GM19372 (cell line): ENCODE results near the gene NLRP6.
"Not testable (repeated sequence)": the region's sequence is repeated elsewhere in the genome, so short reads cannot be mapped to it uniquely, and the experiment has no call there.

Source experiments
- ATAC-seq: cut with Tn5 transposase; IDR thresholded peaks from one replicate; pipeline ENCODE4 v1.9.1; 2021; ENCODE audit warnings: mild to moderate bottlenecking, low read depth, moderate library complexity; ENCODE audit not compliant: unreplicated experiment

The NLRP6 gene

GRCh38 chr11:333616-334263 is 55.5 kb downstream of the NLRP6 start:
- ATAC-seq, result not testable (repeated sequence)

DNA sequence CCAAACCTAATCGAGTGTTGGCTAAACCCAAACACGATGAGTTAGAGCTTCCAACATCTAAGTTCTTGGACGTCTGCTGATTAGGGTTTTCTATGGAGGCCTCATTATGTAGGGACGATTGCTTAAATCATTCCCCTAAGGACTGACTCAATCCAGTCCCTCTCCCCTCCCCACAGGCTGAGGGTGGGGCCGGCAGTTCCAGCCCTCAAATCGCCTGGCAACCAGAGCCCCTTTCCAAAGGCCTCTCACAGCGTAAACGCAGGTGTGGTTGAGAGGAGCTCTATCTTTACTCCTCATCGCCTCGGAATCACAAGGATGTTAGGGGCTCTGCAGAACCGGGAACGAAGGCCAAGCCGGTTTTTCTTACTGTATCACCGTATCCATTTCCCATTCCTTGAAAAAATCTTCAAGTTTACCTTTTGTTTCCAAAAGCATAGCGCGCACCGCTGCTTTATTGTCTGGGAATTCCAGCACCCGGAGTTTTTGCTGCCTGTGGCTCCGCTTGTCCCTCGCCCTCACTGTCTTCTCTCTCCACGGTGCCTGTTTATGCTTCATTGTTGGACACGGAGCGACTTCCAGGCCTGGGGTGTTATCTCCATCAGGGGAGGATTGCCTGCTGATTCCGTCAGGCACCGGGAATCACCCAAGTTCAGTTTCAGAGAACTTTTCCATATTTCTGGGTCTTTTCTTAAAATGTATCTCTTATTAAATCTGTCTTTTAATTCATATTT is 56.2 kb downstream of the NLRP6 start:
- no peak for ATAC-seq
